B cell (primary cell): Measurements from ENCODE around the gene RABAC1.

Experiments
- EZH2 ChIP-seq: IDR thresholded peaks from 2 replicates; pipeline ENCODE4 v1.6.1; 2012; ENCODE audit warnings: borderline replicate concordance, low read depth, mild to moderate bottlenecking, moderate library complexity, low read length; ENCODE audit not compliant: insufficient read depth, poor library complexity, severe bottlenecking
- TF ChIP-seq, protein P1 (sequence below): fragments of 200-600 bp; IDR thresholded peaks from one replicate; pipeline ENCODE4 v1.8.0; 2022; ENCODE audit warnings: antibody characterized with exemption, mild to moderate bottlenecking

- TF ChIP-seq, protein P1, sequence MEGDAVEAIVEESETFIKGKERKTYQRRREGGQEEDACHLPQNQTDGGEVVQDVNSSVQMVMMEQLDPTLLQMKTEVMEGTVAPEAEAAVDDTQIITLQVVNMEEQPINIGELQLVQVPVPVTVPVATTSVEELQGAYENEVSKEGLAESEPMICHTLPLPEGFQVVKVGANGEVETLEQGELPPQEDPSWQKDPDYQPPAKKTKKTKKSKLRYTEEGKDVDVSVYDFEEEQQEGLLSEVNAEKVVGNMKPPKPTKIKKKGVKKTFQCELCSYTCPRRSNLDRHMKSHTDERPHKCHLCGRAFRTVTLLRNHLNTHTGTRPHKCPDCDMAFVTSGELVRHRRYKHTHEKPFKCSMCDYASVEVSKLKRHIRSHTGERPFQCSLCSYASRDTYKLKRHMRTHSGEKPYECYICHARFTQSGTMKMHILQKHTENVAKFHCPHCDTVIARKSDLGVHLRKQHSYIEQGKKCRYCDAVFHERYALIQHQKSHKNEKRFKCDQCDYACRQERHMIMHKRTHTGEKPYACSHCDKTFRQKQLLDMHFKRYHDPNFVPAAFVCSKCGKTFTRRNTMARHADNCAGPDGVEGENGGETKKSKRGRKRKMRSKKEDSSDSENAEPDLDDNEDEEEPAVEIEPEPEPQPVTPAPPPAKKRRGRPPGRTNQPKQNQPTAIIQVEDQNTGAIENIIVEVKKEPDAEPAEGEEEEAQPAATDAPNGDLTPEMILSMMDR, result peak; percentile 61
- no peak for TF ChIP-seq EZH2
These were observed 39.3 kb upstream of the RABAC1 start for GRCh38 chr19:41998246-41999020.
